GM12875 (cell line): ENCODE data around the gene RBL2.

Source experiments
- H3K4me3 ChIP-seq: one replicate; pipeline ENCODE4 v1.5.1; 2011; ENCODE audit warnings: low read depth, low read length, control low read depth
- CTCF ChIP-seq: IDR thresholded peaks from 2 replicates; pipeline ENCODE4 v1.5.1; 2011; ENCODE audit warnings: low read depth, mild to moderate bottlenecking, control low read depth, inconsistent platforms, low read length, moderate library complexity, borderline replicate concordance; ENCODE audit not compliant: insufficient read depth

RBL2 gene

GRCh38 chr16:53433509-53433908 lies 762 bp upstream of the RBL2 start:
- no peak overlapping the region for H3K4me3 ChIP-seq

GRCh38 chr16:53433930-53434376 lies 318 bp upstream of the RBL2 start:
- TF ChIP-seq CTCF = no peak
- peak overlapping the region; percentile 36 for H3K4me3 ChIP-seq

More at GRCh38 chr16:53433509-53433908, 762 bp upstream of the RBL2 start:
- TF ChIP-seq CTCF = no peak

- peak overlapping the region; percentile 85 for H3K4me3 ChIP-seq
- TF ChIP-seq CTCF = no peak
Observed at GRCh38 chr16:53435066-53435688, 906 bp downstream of the RBL2 start.

GRCh38 chr16:53440125-53440524 lies 5.9 kb downstream of the RBL2 start:
- no peak for TF ChIP-seq CTCF
- H3K4me3 ChIP-seq = no peak overlapping the region

- no peak overlapping the region for H3K4me3 ChIP-seq
- TF ChIP-seq CTCF = no peak
Observed at GRCh38 chr16:53445534-53445933, 11.3 kb downstream of the RBL2 start.

- no peak for TF ChIP-seq CTCF
Observed at GRCh38 chr16:53446090-53446489, 11.8 kb downstream of the RBL2 start.

GRCh38 chr16:53449816-53450517 lies 15.7 kb downstream of the RBL2 start:
- no peak for TF ChIP-seq CTCF
- H3K4me3 ChIP-seq = no peak overlapping the region

More at GRCh38 chr16:53446090-53446489, 11.8 kb downstream of the RBL2 start:
- no peak overlapping the region for H3K4me3 ChIP-seq
